Frontal cortex (tissue), 4 donors: Measurements from ENCODE around the gene SPACDR. TPM values are rescaled to one million over a fixed set of nuclear protein-coding genes. Genes with fewer than 3 reads are reported as not detected.

Experiments used
- DNase-seq, 2 donors: peaks; one replicate each; pipeline ENCODE4 v3.0.0; 2012; ENCODE audit warnings: low spot score in 2 of 2
- FAIRE-seq: peaks from 2 replicates; lab custom pipeline; 2012; peaks lifted over from hg19 to GRCh38; lab: Jason Lieb, UNC
- total RNA-seq: library from RNA; depleted of rRNA; stranded (reverse); fragments of >200 nt; gene quantifications from one replicate; pipeline ENCODE4 v1.2.3, GENCODE V29; 2014
- donor health status: control.
- donor health status: control.
- donor health status: control.

SPACDR gene
- total RNA-seq, 1 donor from 2014 or later = not detected

- peak in 1 of 2 donors; percentile 5 for DNase-seq
- FAIRE-seq = no peak
These were observed 22.1 kb upstream of the SPACDR start for GRCh38 chr7:100486111-100486636.

GRCh38 chr7:100485471-100485876, 21.4 kb upstream of the SPACDR start:
- DNase-seq (peak in 1 of 2 donors; percentile 6), FAIRE-seq (no peak)

- FAIRE-seq (no peak), DNase-seq (peak; percentile 19 to 22)
These were observed 20.6 kb upstream of the SPACDR start for GRCh38 chr7:100484673-100485045.

GRCh38 chr7:100483722-100484672, 19.9 kb upstream of the SPACDR start, which contains the start of gene NYAP1:
NYAP1 (plus strand) TSS chr7:100483927; CDS start chr7:100485312, 1,385 bp downstream.
- no peak for FAIRE-seq
- peak; percentile 71 to 76 for DNase-seq

GRCh38 chr7:100483090-100483721, 19.1 kb upstream of the SPACDR start:
- peak; percentile 83 for DNase-seq
- no peak for FAIRE-seq

- no peak for FAIRE-seq
These were observed 18.6 kb upstream of the SPACDR start for GRCh38 chr7:100482728-100483089.

GRCh38 chr7:100481466-100481865, 17.4 kb upstream of the SPACDR start:
- no peak for FAIRE-seq
- no peak for DNase-seq

More at GRCh38 chr7:100482728-100483089, 18.6 kb upstream of the SPACDR start:
- no peak for DNase-seq

- DNase-seq (peak; percentile 92), FAIRE-seq (no peak)
These were observed 15.0 kb upstream of the SPACDR start, which contains the start of gene TSC22D4 for GRCh38 chr7:100478958-100479660. TSC22D4 (minus strand) TSS chr7:100479214; CDS start chr7:100478038, 1,176 bp downstream.

- no peak for DNase-seq
- no peak for FAIRE-seq
These were observed 13.8 kb upstream of the SPACDR start for GRCh38 chr7:100477871-100478267.

- DNase-seq (no peak), FAIRE-seq (no peak)
These were observed 13.1 kb upstream of the SPACDR start for GRCh38 chr7:100476903-100477870.

- FAIRE-seq = no peak
These were observed 12.2 kb upstream of the SPACDR start for GRCh38 chr7:100476101-100476780.

GRCh38 chr7:100475549-100475948, 11.5 kb upstream of the SPACDR start:
- no peak for FAIRE-seq
- no peak for DNase-seq

More at GRCh38 chr7:100476101-100476780, 12.2 kb upstream of the SPACDR start:
- no peak for DNase-seq

GRCh38 chr7:100472854-100473499, 8.9 kb upstream of the SPACDR start:
- FAIRE-seq = no peak
- no peak for DNase-seq

- no peak for FAIRE-seq
- DNase-seq = no peak
These were observed 8.2 kb upstream of the SPACDR start for GRCh38 chr7:100472121-100472851.

- no peak for DNase-seq
These were observed 7.0 kb upstream of the SPACDR start for GRCh38 chr7:100471021-100471420.

GRCh38 chr7:100469227-100470044, 5.4 kb upstream of the SPACDR start:
- FAIRE-seq (no peak), DNase-seq (peak; percentile 86 to 94)

More at GRCh38 chr7:100471021-100471420, 7.0 kb upstream of the SPACDR start:
- FAIRE-seq = no peak
